AG10803 (cell line): ENCODE data around the gene DIP2C.

Experiments
- DNase-seq: peaks from one replicate; pipeline ENCODE4 v3.0.0; 2010; ENCODE audit warnings: low read depth
- H3K4me3 ChIP-seq: 2 replicates; pipeline ENCODE4 v1.5.1; 2011; ENCODE audit warnings: mild to moderate bottlenecking, low read length, control low read depth
- TF ChIP-seq, protein P1 (sequence below): conservative IDR thresholded peaks from 2 replicates; pipeline ENCODE4 v1.5.1; 2011; ENCODE audit warnings: mild to moderate bottlenecking, low read length, control low read depth, inconsistent platforms

Gene DIP2C

DNA sequence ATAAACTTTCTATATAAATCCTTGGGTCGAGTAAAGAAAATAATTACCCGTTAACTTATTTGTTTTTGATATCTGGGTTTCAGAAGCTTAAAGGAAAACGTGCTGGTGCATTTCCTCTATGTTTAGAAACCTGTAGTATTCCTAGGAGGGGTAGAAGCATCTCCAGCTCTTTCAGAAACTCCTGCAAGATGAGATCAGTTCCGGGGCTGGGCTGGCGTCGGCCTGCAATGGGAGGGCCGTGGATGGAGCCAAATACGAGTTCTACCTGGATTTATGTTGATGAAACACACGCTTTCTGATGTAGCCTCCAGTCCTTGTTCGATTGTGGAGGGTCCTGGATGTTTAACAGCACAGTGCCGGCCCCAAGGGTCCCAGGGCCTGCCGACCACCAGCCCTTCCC is 35.8 kb upstream of the DIP2C start:
- TF ChIP-seq, protein P1, sequence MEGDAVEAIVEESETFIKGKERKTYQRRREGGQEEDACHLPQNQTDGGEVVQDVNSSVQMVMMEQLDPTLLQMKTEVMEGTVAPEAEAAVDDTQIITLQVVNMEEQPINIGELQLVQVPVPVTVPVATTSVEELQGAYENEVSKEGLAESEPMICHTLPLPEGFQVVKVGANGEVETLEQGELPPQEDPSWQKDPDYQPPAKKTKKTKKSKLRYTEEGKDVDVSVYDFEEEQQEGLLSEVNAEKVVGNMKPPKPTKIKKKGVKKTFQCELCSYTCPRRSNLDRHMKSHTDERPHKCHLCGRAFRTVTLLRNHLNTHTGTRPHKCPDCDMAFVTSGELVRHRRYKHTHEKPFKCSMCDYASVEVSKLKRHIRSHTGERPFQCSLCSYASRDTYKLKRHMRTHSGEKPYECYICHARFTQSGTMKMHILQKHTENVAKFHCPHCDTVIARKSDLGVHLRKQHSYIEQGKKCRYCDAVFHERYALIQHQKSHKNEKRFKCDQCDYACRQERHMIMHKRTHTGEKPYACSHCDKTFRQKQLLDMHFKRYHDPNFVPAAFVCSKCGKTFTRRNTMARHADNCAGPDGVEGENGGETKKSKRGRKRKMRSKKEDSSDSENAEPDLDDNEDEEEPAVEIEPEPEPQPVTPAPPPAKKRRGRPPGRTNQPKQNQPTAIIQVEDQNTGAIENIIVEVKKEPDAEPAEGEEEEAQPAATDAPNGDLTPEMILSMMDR: no peak
- no peak for DNase-seq
- no peak overlapping the region for H3K4me3 ChIP-seq

DNA sequence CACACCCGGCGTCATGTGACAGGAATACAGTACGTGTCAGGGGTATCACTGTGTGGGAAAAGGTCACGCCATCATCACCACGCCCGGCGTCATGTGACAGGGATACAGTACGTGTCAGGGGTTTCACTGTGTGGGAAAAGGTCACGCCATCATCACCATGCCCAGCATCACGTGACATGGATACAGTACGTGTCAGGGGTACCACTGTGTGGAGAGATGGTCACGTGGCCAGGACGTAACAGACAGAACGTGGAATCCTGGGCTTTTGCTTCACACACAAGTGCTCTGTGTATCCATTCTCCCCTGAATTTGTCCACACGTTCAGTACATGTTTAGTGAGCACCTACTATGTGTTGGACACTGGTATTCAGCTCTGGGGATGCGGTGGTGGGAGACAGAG is 34.5 kb upstream of the DIP2C start:
- TF ChIP-seq, protein P1: no peak
- DNase-seq: no peak
- no peak overlapping the region for H3K4me3 ChIP-seq

DNA sequence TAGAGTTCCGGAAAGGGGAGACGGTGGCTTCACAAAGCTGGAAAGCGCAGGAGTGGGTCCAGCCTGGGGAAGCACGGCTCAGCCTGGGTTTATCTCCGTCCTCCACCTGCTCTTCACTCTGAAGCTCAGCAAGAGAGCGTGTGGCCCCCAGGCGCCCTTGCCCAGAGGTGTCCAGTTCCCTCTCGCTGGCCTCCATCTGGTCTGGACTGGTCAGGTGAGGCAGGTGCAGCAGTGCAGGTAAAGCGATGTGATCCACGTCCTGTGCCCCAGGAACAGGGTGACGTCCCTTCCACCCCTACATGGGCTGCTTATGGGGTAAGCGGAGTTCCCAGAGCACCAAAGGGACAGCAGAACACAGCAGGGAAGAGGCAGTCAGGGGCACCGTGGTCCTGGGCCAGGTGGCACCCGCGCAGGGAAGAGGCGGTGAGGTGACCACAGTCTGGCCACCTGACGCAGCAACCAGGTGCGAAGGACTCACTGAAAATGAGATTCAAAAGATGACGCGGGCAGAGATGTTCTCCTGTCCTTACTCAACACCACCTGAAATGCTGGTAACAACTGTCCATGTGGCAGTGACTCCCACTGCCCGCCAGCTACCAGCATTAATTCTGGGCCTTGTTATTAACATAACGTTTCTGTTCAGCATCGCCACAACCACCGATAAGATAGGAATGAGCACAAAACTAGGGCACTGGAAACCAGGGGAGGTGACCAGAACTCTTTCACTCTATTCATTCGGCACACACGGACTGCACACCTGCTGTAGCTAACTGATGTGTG is 33.0 kb upstream of the DIP2C start:
- H3K4me3 ChIP-seq: no peak overlapping the region
- no peak for DNase-seq
- TF ChIP-seq, protein P1: no peak

DNA sequence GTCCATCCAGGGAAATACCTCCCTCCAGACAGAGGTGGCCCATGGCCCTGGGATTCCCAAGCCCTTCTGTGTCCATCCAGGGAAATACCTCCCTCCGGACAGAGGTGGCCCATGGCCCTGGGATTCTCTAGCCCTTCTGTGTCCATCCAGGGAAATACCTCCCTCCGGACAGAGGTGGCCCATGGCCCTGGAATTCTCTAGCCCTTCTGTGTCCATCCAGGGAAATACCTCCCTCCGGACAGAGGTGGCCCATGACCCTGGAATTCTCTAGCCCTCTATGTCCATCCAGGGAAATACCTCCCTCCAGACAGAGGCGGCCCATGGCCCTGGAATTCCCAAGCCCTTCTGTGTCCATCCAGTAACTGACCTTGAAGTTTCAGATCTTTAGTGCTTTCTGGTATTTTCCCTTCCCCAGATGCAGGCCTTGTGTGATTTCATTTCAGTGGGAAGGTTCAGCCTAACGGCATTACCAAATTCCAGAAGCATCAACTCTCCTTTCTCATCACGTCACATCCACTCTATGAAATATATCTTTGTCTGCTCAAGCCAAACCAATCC is 28.8 kb upstream of the DIP2C start:
- H3K4me3 ChIP-seq: no peak overlapping the region
- DNase-seq: no peak
- TF ChIP-seq, protein P1: no peak

DNA sequence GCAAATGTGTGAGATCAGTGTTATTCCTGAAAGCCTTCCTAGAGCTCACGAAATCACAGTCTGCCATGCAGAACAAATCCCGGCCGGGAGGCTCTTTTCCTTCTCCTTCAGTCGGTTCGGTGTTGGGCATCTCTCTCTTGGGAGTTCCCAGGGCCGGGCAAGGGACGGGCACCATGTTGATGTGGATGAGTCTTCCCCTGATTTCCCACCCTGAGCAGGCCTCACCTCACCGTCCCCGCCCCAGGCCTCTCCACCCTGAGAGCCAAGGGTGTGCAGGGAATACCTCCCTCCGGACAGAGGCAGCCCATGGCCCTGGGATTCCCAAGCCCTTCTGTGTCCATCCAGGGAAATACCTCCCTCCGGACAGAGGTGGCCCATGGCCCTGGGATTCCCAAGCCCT is 28.0 kb upstream of the DIP2C start:
- TF ChIP-seq, protein P1: no peak
- DNase-seq: no peak
- H3K4me3 ChIP-seq: no peak overlapping the region

DNA sequence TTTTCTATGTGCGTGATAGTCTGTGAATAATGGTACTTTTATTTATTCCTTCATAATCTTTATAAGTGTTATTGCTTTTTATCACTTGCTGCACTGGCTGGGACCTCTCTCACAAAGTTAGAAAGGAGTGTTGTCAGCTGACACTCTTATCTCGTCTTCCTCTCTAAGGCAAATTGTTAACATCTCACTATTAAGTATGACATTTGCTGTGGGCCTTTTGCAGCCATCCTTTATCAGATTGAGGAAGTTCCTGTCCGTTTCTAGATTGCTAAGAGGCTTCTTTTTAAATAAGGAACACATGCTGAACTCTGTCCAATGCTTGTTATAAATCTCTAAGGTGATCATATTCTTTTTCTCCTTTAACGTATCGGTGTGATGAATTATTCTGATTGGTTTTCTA is 27.4 kb upstream of the DIP2C start:
- TF ChIP-seq, protein P1: no peak
- no peak for DNase-seq
- no peak overlapping the region for H3K4me3 ChIP-seq

DNA sequence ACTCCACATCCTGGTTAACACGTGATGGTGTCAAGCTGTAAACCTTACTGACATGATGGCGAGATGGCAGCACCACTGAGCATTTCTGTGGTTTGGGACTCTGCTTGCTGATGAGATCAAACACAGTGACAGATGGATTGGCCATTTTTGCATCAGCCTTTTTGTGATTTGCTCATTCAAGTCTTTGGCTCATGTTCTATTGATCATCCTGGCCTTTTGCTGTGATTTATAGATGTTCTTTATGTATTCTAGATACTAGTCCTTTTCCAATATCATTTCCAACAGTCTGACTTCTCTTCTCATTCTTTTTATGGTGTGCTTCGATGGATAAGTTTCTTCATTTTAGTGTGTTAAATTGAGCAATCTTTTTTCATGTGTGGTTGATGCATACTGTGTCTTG is 24.7 kb upstream of the DIP2C start:
- no peak overlapping the region for H3K4me3 ChIP-seq
- DNase-seq: no peak
- TF ChIP-seq, protein P1: no peak
